ENCODE measurements around the gene CIZ1. TPM values are rescaled to one million over a fixed set of nuclear protein-coding genes. Genes with fewer than 3 reads are reported as not detected.

The CIZ1 gene
- total RNA-seq, 1 donor from 2014 or later: 128 TPM

- intact Hi-C loops (cut with micrococcal nuclease): loop anchor here (1.0 to 2.0 kb wide), 2 partner anchors 12 to 50 kb away; partner anchors contain the start of gene NAIF1
Observed at GRCh38 chr9:128116104-128117083, 75.0 kb downstream of the CIZ1 start.

Other genes starting within 250 kb of the CIZ1 start
- gene EEIG1, start 210.6 kb downstream of the CIZ1 start, total RNA-seq: 399 and 400 TPM in 2 replicates
- 13.2 and 14.0 TPM in 2 replicates for gene NAIF1, start 124.3 kb downstream of the CIZ1 start, total RNA-seq
- 17.8 and 19.7 TPM in 2 replicates for gene SLC25A25, start 123.3 kb downstream of the CIZ1 start, total RNA-seq
- gene PTGES2, start 63.8 kb downstream of the CIZ1 start, total RNA-seq: 52.5 and 60.0 TPM in 2 replicates
- gene LCN2, start 42.1 kb downstream of the CIZ1 start, total RNA-seq: not detected in 2 replicates
- 82.4 and 82.8 TPM in 2 replicates for gene BBLN, start 31.3 kb downstream of the CIZ1 start, total RNA-seq
- 0.32 and 0.41 TPM in 2 replicates for gene DNM1, start 11.8 kb upstream of the CIZ1 start, total RNA-seq
- gene GOLGA2, start 84.4 kb upstream of the CIZ1 start, total RNA-seq: 38.7 and 43.2 TPM in 2 replicates
- 11.8 and 12.0 TPM in 2 replicates for gene SWI5, start 84.7 kb upstream of the CIZ1 start, total RNA-seq
- gene TRUB2, start 130.9 kb upstream of the CIZ1 start, total RNA-seq: 25.8 and 26.9 TPM in 2 replicates
- gene COQ4, start 131.3 kb upstream of the CIZ1 start, total RNA-seq: 40.6 and 40.7 TPM in 2 replicates
- 21.6 and 22.5 TPM in 2 replicates for gene SLC27A4, start 149.0 kb upstream of the CIZ1 start, total RNA-seq
- gene URM1, start 179.8 kb upstream of the CIZ1 start, total RNA-seq: 76.9 and 77.9 TPM in 2 replicates
- gene CERCAM, start 229.3 kb upstream of the CIZ1 start, total RNA-seq: 3.2 TPM in 2 replicates

Measured in T-helper 2 cell treated with Interferon-gamma antibody and Interleukin-4, amounts not matched to agents 100 ng/mL and 5 ng/mL, for 36 hours (primary cell).